Right lobe of liver (tissue), 4 donors: ENCODE measurements around the gene CD69.

Experiments used
- POLR2A ChIP-seq: fragments of 450-650 bp; IDR thresholded peaks from one replicate; pipeline ENCODE4 v1.6.1; 2017; ENCODE audit warnings: antibody characterized with exemption, mild to moderate bottlenecking
- TF ChIP-seq, protein P1 (sequence below), 4 donors: fragments of 200-600 bp in 3 of 4; fragments of 450-650 bp in 1 of 4; IDR thresholded peaks; one replicate each; pipeline versions ENCODE4 v1.5.1 to v1.8.0; 2016 to 2022; ENCODE audit warnings: antibody characterized with exemption in 4 of 4, mild to moderate bottlenecking in 2 of 4
- donor health status: DM: no; HTN: no; CAD: no.
- donor health status: DM: no; HTN: no; CAD: no.
- donor health status: DM: no; HTN: yes; CAD: no.

DNA sequence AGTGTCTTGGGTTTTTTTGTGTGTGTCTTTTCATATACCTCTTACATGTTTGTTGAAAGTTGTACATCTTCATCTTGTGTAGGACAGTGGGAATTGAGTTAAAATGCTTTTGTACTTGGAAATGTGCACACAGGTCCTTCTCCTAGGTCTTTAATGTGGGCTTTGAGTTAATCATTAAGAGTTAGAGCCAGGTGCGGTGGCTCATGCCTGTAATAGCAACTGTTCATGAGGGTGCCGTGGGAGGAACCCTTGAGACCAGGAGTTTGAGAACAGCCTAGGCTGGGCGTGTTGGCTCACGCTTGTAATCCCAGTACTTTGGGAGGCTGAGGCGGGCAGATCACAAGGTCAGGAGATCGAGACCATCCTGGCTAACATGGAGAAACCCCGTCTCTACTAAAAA, 41.7 kb downstream of the CD69 start:
- TF ChIP-seq POLR2A: no peak
- TF ChIP-seq, protein P1, sequence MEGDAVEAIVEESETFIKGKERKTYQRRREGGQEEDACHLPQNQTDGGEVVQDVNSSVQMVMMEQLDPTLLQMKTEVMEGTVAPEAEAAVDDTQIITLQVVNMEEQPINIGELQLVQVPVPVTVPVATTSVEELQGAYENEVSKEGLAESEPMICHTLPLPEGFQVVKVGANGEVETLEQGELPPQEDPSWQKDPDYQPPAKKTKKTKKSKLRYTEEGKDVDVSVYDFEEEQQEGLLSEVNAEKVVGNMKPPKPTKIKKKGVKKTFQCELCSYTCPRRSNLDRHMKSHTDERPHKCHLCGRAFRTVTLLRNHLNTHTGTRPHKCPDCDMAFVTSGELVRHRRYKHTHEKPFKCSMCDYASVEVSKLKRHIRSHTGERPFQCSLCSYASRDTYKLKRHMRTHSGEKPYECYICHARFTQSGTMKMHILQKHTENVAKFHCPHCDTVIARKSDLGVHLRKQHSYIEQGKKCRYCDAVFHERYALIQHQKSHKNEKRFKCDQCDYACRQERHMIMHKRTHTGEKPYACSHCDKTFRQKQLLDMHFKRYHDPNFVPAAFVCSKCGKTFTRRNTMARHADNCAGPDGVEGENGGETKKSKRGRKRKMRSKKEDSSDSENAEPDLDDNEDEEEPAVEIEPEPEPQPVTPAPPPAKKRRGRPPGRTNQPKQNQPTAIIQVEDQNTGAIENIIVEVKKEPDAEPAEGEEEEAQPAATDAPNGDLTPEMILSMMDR (IDR thresholded peaks at IDR 0.05): no peak
